CD4-positive, alpha-beta T cell treated with Interleukin-21 for 1 hour (primary cell): ENCODE results near the gene PDZD4.

ENCODE experiments used
- DNase-seq: peaks from one replicate; pipeline ENCODE4 v3.0.0-alpha.2; 2020

PDZD4 gene

GRCh38 chrX:153769158-153769864 lies 61.0 kb downstream of the PDZD4 start:
- no peak for DNase-seq

- no peak for DNase-seq
Measured at GRCh38 chrX:153768311-153769157, 61.8 kb downstream of the PDZD4 start.

GRCh38 chrX:153767674-153768055 lies 62.7 kb downstream of the PDZD4 start:
- no peak for DNase-seq

GRCh38 chrX:153766871-153767673 lies 63.3 kb downstream of the PDZD4 start:
- DNase-seq = no peak

GRCh38 chrX:153766098-153766817 lies 64.1 kb downstream of the PDZD4 start:
- no peak for DNase-seq

GRCh38 chrX:153765138-153766079 lies 64.9 kb downstream of the PDZD4 start:
- DNase-seq = no peak

- no peak for DNase-seq
Measured at GRCh38 chrX:153764786-153765137, 65.6 kb downstream of the PDZD4 start.

GRCh38 chrX:153763989-153764755 lies 66.2 kb downstream of the PDZD4 start, which contains the start of gene PLXNB3:
Gene PLXNB3 (plus strand): TSS chrX:153764249. CDS start chrX:153765536, 1,287 bp downstream.
- DNase-seq = peak; percentile 76

GRCh38 chrX:153763298-153763932 lies 66.9 kb downstream of the PDZD4 start:
- DNase-seq = no peak

- DNase-seq = no peak
Measured at GRCh38 chrX:153762626-153763173, 67.6 kb downstream of the PDZD4 start.

- DNase-seq = no peak
Measured at GRCh38 chrX:153761863-153762262, 68.5 kb downstream of the PDZD4 start.

- no peak for DNase-seq
Measured at GRCh38 chrX:153755136-153755535, 75.2 kb downstream of the PDZD4 start.
